Measurements from ENCODE around the gene MARCOL. TPM values are rescaled to one million over a fixed set of nuclear protein-coding genes. Genes with fewer than 3 reads are reported as not detected.
A peak's percentile ranks its signal among the peaks of the same experiment; 100 is the strongest.

Gene MARCOL
- total RNA-seq, 2 experiments from 2014 or later = not detected

- Histone ChIP-seq H3K27me3 (ENCODE audit: control insufficient read depth in 1 of 2, insufficient read depth in 2 of 2, low read length in 2 of 2) (no peaks in the 10 kb centered on the region), H3K4me3 (ENCODE audit: low read length) (no peak overlapping the region), H3K27ac (ENCODE audit: low read depth in 1 of 2, low read length in 2 of 2) (no peak overlapping the region), H3K36me3 (ENCODE audit: insufficient read depth, low read length) (no peaks in the 10 kb centered on the region), H3K4me1 (ENCODE audit: insufficient read depth, low read length) (no peaks in the 10 kb centered on the region), H3K9me3 (ENCODE audit: control insufficient read depth in 1 of 2, insufficient read depth in 1 of 2, low read length in 2 of 2) (no peaks in the 10 kb centered on the region)
- Mint-ChIP-seq H3K27ac (no peak overlapping the region), H3K4me3 (no peak overlapping the region), H3K4me1 (ENCODE audit: low read depth) (no peaks in the 10 kb centered on the region), H3K9me3 (no peaks in the 10 kb centered on the region), H3K36me3 (ENCODE audit: low read depth) (no peaks in the 10 kb centered on the region), H3K27me3 (no peaks in the 10 kb centered on the region)
- ATAC-seq (ENCODE audit: poor library complexity) = no peak
- intact Hi-C loops (cut with DNase I, micrococcal nuclease) = loop anchor here in 1 of 2 experiments (1.0 kb wide), 1 partner anchor 84 kb away; no protein-coding TSS in a partner anchor
- DNase-seq = peak in 2 of 14 experiments; percentile 13 to 20
- ChIA-PET CTCF (interaction anchor here (1.6 kb wide), 1 partner anchor 84 kb away, joined by 5 read pairs; no protein-coding TSS in a partner anchor), POLR2A (no interaction called here)
- TF ChIP-seq, protein P1, sequence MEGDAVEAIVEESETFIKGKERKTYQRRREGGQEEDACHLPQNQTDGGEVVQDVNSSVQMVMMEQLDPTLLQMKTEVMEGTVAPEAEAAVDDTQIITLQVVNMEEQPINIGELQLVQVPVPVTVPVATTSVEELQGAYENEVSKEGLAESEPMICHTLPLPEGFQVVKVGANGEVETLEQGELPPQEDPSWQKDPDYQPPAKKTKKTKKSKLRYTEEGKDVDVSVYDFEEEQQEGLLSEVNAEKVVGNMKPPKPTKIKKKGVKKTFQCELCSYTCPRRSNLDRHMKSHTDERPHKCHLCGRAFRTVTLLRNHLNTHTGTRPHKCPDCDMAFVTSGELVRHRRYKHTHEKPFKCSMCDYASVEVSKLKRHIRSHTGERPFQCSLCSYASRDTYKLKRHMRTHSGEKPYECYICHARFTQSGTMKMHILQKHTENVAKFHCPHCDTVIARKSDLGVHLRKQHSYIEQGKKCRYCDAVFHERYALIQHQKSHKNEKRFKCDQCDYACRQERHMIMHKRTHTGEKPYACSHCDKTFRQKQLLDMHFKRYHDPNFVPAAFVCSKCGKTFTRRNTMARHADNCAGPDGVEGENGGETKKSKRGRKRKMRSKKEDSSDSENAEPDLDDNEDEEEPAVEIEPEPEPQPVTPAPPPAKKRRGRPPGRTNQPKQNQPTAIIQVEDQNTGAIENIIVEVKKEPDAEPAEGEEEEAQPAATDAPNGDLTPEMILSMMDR (IDR thresholded peaks at IDR 0.05) = peak; percentile 8
These were observed 52.2 kb downstream of the MARCOL start for GRCh38 chr5:148290271-148291195.

Other genes with a start within 250 kb of the MARCOL start
- gene SPINK5, start 174.5 kb upstream of the MARCOL start, total RNA-seq = not detected
- not detected for gene SPINK14, start 70.0 kb upstream of the MARCOL start, total RNA-seq
- not detected for gene SPINK6, start 35.5 kb upstream of the MARCOL start, total RNA-seq
- not detected for gene SPINK13, start 30.3 kb downstream of the MARCOL start, total RNA-seq
- gene SPINK7, start 73.9 kb downstream of the MARCOL start, total RNA-seq = not detected
- gene SPINK9, start 97.0 kb downstream of the MARCOL start, total RNA-seq = not detected
- 10 to 100 TPM; 45.7 to 47.3 TPM for gene FBXO38, start 145.4 kb downstream of the MARCOL start, total RNA-seq